Parathyroid adenoma (tissue), 2 donors: ENCODE results near the gene ATP6V0E1.

Experiments
- H2AFZ ChIP-seq: fragments of 300-600 bp; sonication (generic); one replicate; pipeline ENCODE4 v1.7.0; 2017; ENCODE audit warnings: antibody characterized with exemption, mild to moderate bottlenecking
- H3K27ac ChIP-seq: fragments of 300-600 bp; sonication (generic); one replicate; pipeline ENCODE4 v1.7.0; 2017
- H3K27me3 ChIP-seq: fragments of 300-600 bp; sonication (generic); one replicate; pipeline ENCODE4 v1.7.0; 2017; ENCODE audit warnings: low read length; ENCODE audit not compliant: control insufficient read depth, insufficient read depth
- H3K36me3 ChIP-seq: fragments of 300-600 bp; sonication (generic); one replicate; pipeline ENCODE4 v1.7.0; 2017; ENCODE audit warnings: low read length; ENCODE audit not compliant: control insufficient read depth, insufficient read depth
- H3K4me1 ChIP-seq: fragments of 300-600 bp; sonication (generic); one replicate; pipeline ENCODE4 v1.7.0; 2017; ENCODE audit warnings: control low read depth
- H3K4me2 ChIP-seq: fragments of 300-600 bp; sonication (generic); one replicate; pipeline ENCODE4 v1.7.0; 2017; ENCODE audit warnings: low read length
- H3K4me3 ChIP-seq: fragments of 300-600 bp; sonication (generic); one replicate; pipeline ENCODE4 v1.7.0; 2017; ENCODE audit warnings: low read depth, low read length
- H3K79me2 ChIP-seq: fragments of 300-600 bp; sonication (generic); one replicate; pipeline ENCODE4 v1.7.0; 2017; ENCODE audit warnings: control low read depth
- H3K9ac ChIP-seq: fragments of 300-600 bp; sonication (generic); one replicate; pipeline ENCODE4 v1.7.0; 2017; ENCODE audit warnings: mild to moderate bottlenecking
- H3K9me3 ChIP-seq: fragments of 300-600 bp; sonication (generic); one replicate; pipeline ENCODE4 v1.7.0; 2017; ENCODE audit warnings: low read length; ENCODE audit not compliant: control insufficient read depth
- CTCF ChIP-seq: fragments of 300-600 bp; sonication (generic); IDR thresholded peaks from one replicate; pipeline ENCODE4 v1.7.0; 2017; ENCODE audit warnings: antibody characterized with exemption, mild to moderate bottlenecking
- donor health status: primary hyperparathyroidism.

ATP6V0E1 gene

GRCh38 chr5:172939611-172940267 is 43.8 kb upstream of the ATP6V0E1 start:
- Histone ChIP-seq H3K4me3 (no peak overlapping the region), H2AFZ (no peak overlapping the region), H3K4me1 (no peaks in the 10 kb centered on the region), H3K9ac (no peak overlapping the region), H3K36me3 (no peaks in the 10 kb centered on the region), H3K27me3 (no peaks in the 10 kb centered on the region), H3K27ac (no peak overlapping the region), H3K4me2 (no peak overlapping the region), H3K9me3 (no peaks in the 10 kb centered on the region), H3K79me2 (no peaks in the 10 kb centered on the region)
- no peak for TF ChIP-seq CTCF

GRCh38 chr5:172940268-172941066 is 43.1 kb upstream of the ATP6V0E1 start:
- Histone ChIP-seq H3K36me3 (no peaks in the 10 kb centered on the region), H3K79me2 (no peaks in the 10 kb centered on the region), H3K27ac (no peak overlapping the region), H3K4me2 (no peak overlapping the region), H3K9me3 (no peaks in the 10 kb centered on the region), H3K4me1 (no peaks in the 10 kb centered on the region), H3K27me3 (no peaks in the 10 kb centered on the region), H3K9ac (no peak overlapping the region), H3K4me3 (no peak overlapping the region), H2AFZ (no peak overlapping the region)
- TF ChIP-seq CTCF: no peak

GRCh38 chr5:172941067-172941516 is 42.5 kb upstream of the ATP6V0E1 start:
- Histone ChIP-seq H3K9me3 (no peaks in the 10 kb centered on the region), H3K27ac (no peak overlapping the region), H3K36me3 (no peaks in the 10 kb centered on the region), H3K27me3 (no peaks in the 10 kb centered on the region), H3K4me3 (no peak overlapping the region), H2AFZ (no peak overlapping the region), H3K9ac (no peak overlapping the region), H3K4me2 (no peak overlapping the region), H3K4me1 (no peaks in the 10 kb centered on the region), H3K79me2 (no peaks in the 10 kb centered on the region)
- no peak for TF ChIP-seq CTCF

- Histone ChIP-seq H3K4me2 (no peak overlapping the region), H3K36me3 (no peaks in the 10 kb centered on the region), H3K9me3 (no peaks in the 10 kb centered on the region), H3K4me3 (no peak overlapping the region), H3K9ac (no peak overlapping the region), H3K27me3 (no peaks in the 10 kb centered on the region), H3K79me2 (no peaks in the 10 kb centered on the region), H3K27ac (no peak overlapping the region), H2AFZ (no peak overlapping the region), H3K4me1 (no peaks in the 10 kb centered on the region)
- TF ChIP-seq CTCF: no peak
Measured at GRCh38 chr5:172942556-172942955, 41.0 kb upstream of the ATP6V0E1 start.
